ENCODE data around the gene GALNT17.

The GALNT17 gene

DNA sequence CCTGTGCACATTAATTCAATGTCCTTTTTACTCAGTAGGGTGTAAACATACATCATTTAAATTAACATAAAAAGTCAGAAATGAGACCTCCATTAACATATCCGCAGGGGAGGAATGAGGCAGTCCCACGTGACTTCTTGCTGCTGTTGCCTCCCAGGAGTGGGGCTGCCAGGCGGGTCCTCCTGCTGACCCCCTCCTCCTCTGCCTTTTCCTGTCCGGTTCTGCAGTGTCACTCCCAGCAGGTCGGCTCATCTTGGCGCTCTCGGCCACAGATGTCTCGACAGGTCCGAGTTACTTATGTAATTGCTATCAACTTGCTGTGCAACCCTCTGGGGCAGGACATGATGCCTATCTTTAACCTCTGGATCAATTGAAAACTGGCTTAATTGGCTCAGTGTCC lies 329.6 kb downstream of the GALNT17 start:
- DNase-seq = no peak

DNA sequence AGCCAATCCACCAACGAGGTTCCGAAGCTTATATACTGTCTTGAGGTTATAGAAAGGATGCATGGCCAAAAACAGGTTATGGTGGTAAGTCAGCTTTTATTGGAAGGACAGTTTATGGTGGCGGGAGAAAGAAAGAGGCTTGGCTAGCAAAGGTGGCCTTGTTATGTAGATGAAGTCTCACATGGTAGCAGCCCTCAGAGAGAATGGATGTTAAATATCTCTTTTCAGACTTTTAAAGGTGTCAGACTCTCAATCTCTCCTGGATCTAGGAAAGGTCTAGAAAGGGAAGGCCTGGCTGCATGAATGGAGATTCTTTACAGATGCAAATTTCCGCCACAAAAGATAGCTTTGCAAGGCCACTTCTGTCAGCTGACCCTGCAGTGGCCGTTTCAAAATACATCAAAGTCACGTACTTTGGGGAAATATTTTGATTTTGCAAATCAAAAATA lies 333.8 kb downstream of the GALNT17 start:
- DNase-seq = no peak

GRCh38 chr7:71466448-71467145 lies 334.7 kb downstream of the GALNT17 start:
- DNase-seq = no peak

GRCh38 chr7:71470326-71470725 lies 338.4 kb downstream of the GALNT17 start:
- no peak for DNase-seq

- no peak for DNase-seq
Observed at GRCh38 chr7:71470830-71471229, 338.9 kb downstream of the GALNT17 start.

DNA sequence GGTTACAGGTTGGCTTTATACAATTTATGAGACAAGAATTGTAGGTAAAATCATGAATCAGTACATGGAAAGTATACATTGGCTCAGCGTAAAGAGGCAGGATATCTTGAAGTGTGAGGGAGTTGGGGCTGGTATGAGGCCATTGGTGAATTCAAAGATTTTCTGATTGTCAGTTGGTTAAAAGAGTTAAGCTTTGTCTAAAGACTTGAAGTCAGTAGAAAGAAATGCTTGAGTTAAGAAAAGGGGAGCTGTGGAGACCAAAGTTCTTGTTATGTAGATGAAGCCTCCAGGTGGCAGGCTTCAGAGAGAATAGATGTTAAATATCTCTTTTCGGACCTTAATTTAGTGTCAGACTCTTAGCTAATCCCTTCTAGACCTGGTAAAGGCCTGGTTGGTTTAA lies 341.0 kb downstream of the GALNT17 start:
- DNase-seq = no peak

DNA sequence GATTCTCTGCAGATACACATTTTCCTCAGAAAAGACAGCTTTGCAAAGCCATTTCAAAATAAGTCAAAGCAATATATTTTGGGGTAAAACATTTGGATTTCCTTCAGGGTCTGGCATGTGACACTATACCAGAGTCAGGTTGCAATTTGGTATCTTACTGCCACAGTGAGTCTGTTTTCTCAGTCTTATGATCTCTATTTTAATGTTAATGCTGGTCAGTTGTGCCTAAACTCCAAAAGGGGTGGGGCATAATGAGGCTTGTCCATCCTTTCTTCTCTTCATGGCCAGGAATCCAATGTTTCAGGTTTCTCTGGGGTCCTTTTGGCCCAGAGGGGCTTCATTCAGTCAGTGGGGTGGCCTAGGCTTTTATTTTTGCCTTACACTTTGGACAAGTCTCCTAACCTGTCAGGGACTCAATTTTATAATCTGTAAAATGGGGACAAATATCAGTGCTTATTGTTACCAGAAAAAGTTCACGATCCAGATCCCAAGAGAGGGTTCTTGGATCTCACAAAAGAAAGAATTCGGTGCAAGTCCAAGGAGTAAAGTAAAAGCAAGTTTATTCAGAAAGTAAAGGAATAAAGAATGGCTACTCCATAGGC lies 341.5 kb downstream of the GALNT17 start:
- no peak for DNase-seq

DNA sequence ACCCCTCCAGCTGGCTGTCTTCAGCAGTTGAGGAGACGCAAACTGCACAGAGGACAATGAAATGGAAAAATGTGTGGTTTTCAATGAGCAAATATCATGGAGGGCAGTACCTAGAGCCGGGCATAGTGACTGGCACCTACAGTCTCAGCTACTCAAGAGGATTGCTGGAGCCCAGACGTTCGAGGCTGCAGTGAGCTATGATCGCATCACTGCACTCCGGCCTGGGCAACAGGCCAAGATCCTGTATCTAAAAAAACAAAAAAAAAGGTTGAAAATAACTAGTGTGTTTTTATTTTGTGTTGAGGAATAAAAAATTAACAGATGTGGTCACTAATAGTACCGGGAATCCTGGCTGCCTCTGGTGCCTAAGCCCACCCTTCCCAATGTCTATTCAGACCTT lies 345.5 kb downstream of the GALNT17 start:
- DNase-seq = no peak

GRCh38 chr7:71479231-71479630 lies 347.3 kb downstream of the GALNT17 start:
- no peak for DNase-seq

- DNase-seq = no peak
Observed at GRCh38 chr7:71480791-71481190, 348.8 kb downstream of the GALNT17 start.

DNA sequence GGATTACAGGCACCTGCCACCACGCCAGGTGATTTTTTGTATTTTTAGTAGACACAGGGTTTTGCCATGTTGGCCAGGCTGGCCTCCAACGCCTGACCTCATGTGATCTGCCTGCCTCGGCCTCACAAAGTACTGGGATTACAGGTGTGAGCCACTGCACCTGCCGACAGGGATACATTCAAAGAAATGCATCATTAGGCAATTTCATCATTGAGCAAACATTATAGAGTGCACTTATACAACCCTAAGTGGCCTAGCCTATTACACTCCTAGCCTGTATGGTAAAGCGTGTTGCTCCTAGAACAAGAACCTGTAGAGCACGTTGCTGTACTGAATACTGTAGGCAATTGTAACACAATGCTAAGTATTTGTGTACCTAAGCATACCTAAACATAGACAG lies 350.3 kb downstream of the GALNT17 start:
- no peak for DNase-seq

DNA sequence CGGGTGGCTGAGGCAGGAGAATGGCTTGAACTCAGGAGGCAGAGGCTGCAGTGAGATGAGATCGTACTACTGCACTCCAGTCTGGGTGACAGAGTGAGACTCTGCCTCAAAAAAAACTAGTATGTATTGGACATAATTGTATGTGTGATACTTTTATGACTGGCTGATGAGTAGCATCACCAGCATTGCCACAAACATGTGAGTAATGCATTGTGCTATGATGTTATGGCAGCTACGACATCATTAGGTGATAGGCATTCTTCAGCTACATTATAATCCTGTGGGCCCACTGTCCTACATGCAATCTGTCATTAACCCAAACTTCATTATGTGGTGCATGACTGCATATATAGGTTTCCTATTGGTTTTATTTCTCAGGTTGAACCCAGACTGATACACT lies 352.4 kb downstream of the GALNT17 start:
- no peak for DNase-seq

GRCh38 chr7:71485586-71485985 lies 353.6 kb downstream of the GALNT17 start:
- no peak for DNase-seq

- DNase-seq = no peak
Observed at GRCh38 chr7:71486414-71486813, 354.5 kb downstream of the GALNT17 start.

- DNase-seq = no peak
Observed at GRCh38 chr7:71486856-71487628, 355.1 kb downstream of the GALNT17 start.

DNA sequence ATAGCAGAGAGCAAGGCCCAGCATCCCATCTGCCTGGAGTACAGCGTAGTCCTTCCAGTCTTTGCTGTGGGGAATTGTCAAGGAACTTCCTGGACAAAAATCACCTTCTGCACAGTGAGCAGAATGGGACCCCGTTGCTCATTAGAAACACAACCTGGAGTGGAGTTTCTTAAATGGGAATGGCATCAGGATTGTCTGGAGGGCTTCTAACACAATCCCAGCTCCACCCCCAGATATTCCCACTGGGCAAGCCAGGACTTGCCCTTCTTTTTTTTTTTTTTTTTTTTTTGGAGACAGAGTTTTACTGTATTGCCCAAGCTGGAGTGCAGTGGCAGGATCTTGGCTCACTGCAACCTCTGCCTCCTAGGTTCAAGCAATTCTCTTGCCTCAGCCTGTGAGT lies 356.4 kb downstream of the GALNT17 start:
- DNase-seq = no peak

DNA sequence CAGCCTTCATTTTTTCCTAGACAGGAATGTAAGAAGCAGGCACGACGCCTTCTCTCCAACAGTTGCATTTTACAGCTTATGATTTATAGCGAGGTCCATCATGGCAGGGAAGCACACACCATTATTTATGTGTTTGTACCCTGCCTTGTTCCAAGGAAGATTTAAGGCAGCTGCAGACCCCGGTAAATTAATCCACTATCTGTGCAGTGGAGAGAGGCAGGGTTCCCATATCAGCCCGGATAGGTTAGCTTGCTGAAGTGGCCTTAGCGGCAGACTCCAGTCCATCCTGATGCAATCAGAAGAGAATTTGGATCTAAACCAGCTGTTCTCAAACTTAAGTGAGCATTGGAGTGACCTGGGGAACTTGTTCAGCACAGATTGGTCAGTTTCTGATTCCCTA lies 359.4 kb downstream of the GALNT17 start:
- no peak for DNase-seq

DNA sequence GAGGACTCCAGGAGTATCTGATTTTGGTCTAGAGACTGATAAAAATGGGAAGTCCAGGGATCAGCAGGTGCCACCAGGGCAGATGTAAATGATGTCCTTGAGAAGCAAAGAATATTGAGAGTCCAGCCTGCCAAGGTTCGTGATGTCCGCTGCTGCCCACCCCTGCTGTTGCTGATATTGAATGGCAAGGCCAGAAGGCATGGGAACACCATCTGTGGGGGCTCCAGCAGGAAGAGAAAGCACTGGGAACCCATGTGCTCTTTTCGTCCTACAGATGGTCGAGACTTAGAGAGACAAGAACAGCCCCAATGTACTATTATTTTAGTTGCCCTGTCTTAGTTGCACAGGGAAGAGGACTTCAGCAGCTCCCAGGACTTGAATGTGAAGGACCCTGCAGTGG lies 363.9 kb downstream of the GALNT17 start:
- no peak for DNase-seq

- DNase-seq = no peak
Observed at GRCh38 chr7:71497256-71497946, 365.5 kb downstream of the GALNT17 start.

GRCh38 chr7:71498381-71498780 lies 366.4 kb downstream of the GALNT17 start:
- no peak for DNase-seq

GRCh38 chr7:71504697-71505441 lies 372.9 kb downstream of the GALNT17 start:
- DNase-seq = no peak

- DNase-seq = no peak
Observed at GRCh38 chr7:71506822-71507221, 374.9 kb downstream of the GALNT17 start.

Data from suppressor macrophage (primary cell).